Activated CD8-positive, alpha-beta memory T cell treated with anti-CD3 and anti-CD28 coated beads, Interleukin-2, amount 10 ng/mL, durations not matched to agents 7 days and 5 days (primary cell): ENCODE results near the gene GCSH. TPM values are rescaled to one million over a fixed set of nuclear protein-coding genes. Genes with fewer than 3 reads are reported as not detected.
A peak's percentile ranks its signal among the peaks of the same experiment; 100 is the strongest.

Source experiments
- ATAC-seq: fragments of 150-1000 bp; cut with Tn5 transposase; one replicate; pipeline ENCODE4 v1.10.0; 2021; ENCODE audit warnings: moderate library complexity
- CTCF ChIA-PET: fragments of 350-600 bp; sonication (Branson Sonifier 250); formaldehyde crosslinking; loops from one replicate; lab custom pipeline; 2021; ENCODE audit warnings: antibody characterized with exemption; lab: Charles Lee
- DNase-seq: peaks from one replicate; pipeline ENCODE4 v3.0.0-alpha.2; 2020
- H3K27ac Mint-ChIP-seq: one replicate; pipeline ENCODE4 v1.8.0; 2021; ENCODE audit warnings: mild to moderate bottlenecking, mixed read lengths
- H3K27me3 Mint-ChIP-seq: one replicate; pipeline ENCODE4 v1.8.0; 2021; ENCODE audit warnings: mixed read lengths
- H3K36me3 Mint-ChIP-seq: one replicate; pipeline ENCODE4 v1.8.0; 2021; ENCODE audit warnings: mild to moderate bottlenecking, mixed read lengths
- H3K4me1 Mint-ChIP-seq: one replicate; pipeline ENCODE4 v1.8.0; 2021; ENCODE audit warnings: mixed read lengths
- H3K4me3 Mint-ChIP-seq: one replicate; pipeline ENCODE4 v1.8.0; 2021; ENCODE audit warnings: mild to moderate bottlenecking, moderate library complexity, mixed read lengths
- H3K9me3 Mint-ChIP-seq: one replicate; pipeline ENCODE4 v1.8.0; 2022; ENCODE audit warnings: low read depth, mixed read lengths
- total RNA-seq, 2 experiments: library from RNA; stranded (reverse); gene quantifications; one replicate each; pipeline ENCODE4 v1.2.3, GENCODE V29; 2021

Gene GCSH
- total RNA-seq, 2 experiments from 2014 or later, result 7.1 to 12.1 TPM

GRCh38 chr16:81088836-81089235, 7.4 kb downstream of the GCSH start:
- Mint-ChIP-seq H3K4me1 (peaks cover 4% of the 10 kb centered on the region), H3K4me3 (no peak overlapping the region), H3K36me3 (peaks cover 4% of the 10 kb centered on the region), H3K27me3 (no peaks in the 10 kb centered on the region), H3K9me3 (no peaks in the 10 kb centered on the region), H3K27ac (no peak overlapping the region)
- DNase-seq (no peak), ATAC-seq (no peak)
- CTCF ChIA-PET, result interaction anchor here (1.3 kb wide), 1 partner anchor 53 kb away, joined by 3 read pairs; the partner anchor contains the start of gene ATMIN

- H3K9me3 Mint-ChIP-seq, result no peaks in the 10 kb centered on the region
- H3K27ac Mint-ChIP-seq, result no peak overlapping the region
- peaks cover 4% of the 10 kb centered on the region for H3K4me1 Mint-ChIP-seq
- H3K27me3 Mint-ChIP-seq, result no peaks in the 10 kb centered on the region
- H3K36me3 Mint-ChIP-seq, result peaks cover 2% of the 10 kb centered on the region
- CTCF ChIA-PET, result interaction anchor here (1.1 kb wide), 1 partner anchor 45 kb away, joined by 3 read pairs; the partner anchor contains the start of gene ATMIN
- H3K4me3 Mint-ChIP-seq, result no peak overlapping the region
- ATAC-seq (no peak), DNase-seq (no peak)
Observed at GRCh38 chr16:81081014-81081413, 15.2 kb downstream of the GCSH start.

- CTCF ChIA-PET, result interaction anchor here (1.3 kb wide), 1 partner anchor 45 kb away, joined by 9 read pairs; the partner anchor contains the start of gene ATMIN
- Mint-ChIP-seq H3K4me3 (no peak overlapping the region), H3K27me3 (no peaks in the 10 kb centered on the region), H3K36me3 (peaks cover under 1% of the 10 kb centered on the region), H3K9me3 (no peaks in the 10 kb centered on the region), H3K4me1 (peaks cover 4% of the 10 kb centered on the region), H3K27ac (no peak overlapping the region)
- DNase-seq (no peak), ATAC-seq (no peak)
Observed at GRCh38 chr16:81080233-81080632, 16.0 kb downstream of the GCSH start.

- DNase-seq, result peak; percentile 99
- Mint-ChIP-seq H3K4me1 (peaks cover 4% of the 10 kb centered on the region), H3K27ac (peak within 1 kb of the TSS; percentile 15), H3K36me3 (no peaks in the 10 kb centered on the region), H3K9me3 (no peaks in the 10 kb centered on the region), H3K4me3 (no peak within 1 kb of the TSS), H3K27me3 (peaks cover 4% of the 10 kb centered on the region)
- CTCF ChIA-PET, result interaction anchor here (0.7 to 3.5 kb wide), 3 partner anchors 42 to 327 kb away, joined by 3 to 40 read pairs (median 3); partner anchors contain the start of gene ATMIN
- ATAC-seq, result peak; percentile 89
Observed at GRCh38 chr16:81077076-81077940, 18.9 kb downstream of the GCSH start, which contains the start of gene C16orf46. Gene C16orf46 (minus strand): TSS chr16:81077238. CDS start chr16:81063955, 13,283 bp downstream.

- CTCF ChIA-PET, result interaction anchor here (0.6 to 3.5 kb wide), 3 partner anchors 41 to 327 kb away, joined by 3 to 40 read pairs (median 3); partner anchors contain the start of gene ATMIN
- no peaks in the 10 kb centered on the region for H3K9me3 Mint-ChIP-seq
- peak; percentile 91 for ATAC-seq
- DNase-seq, result peak; percentile 93
- peaks cover 4% of the 10 kb centered on the region for H3K4me1 Mint-ChIP-seq
- no peak overlapping the region for H3K4me3 Mint-ChIP-seq
- peaks cover 4% of the 10 kb centered on the region for H3K27me3 Mint-ChIP-seq
- H3K27ac Mint-ChIP-seq, result no peak overlapping the region
- H3K36me3 Mint-ChIP-seq, result no peaks in the 10 kb centered on the region
Observed at GRCh38 chr16:81076566-81077075, 19.6 kb downstream of the GCSH start.

GRCh38 chr16:81073560-81074330, 22.4 kb downstream of the GCSH start:
- H3K9me3 Mint-ChIP-seq, result no peaks in the 10 kb centered on the region
- H3K36me3 Mint-ChIP-seq, result no peaks in the 10 kb centered on the region
- H3K27ac Mint-ChIP-seq, result no peak overlapping the region
- DNase-seq (no peak), ATAC-seq (no peak)
- CTCF ChIA-PET, result interaction anchor here (1.1 to 2.0 kb wide), 3 partner anchors 31 to 38 kb away, joined by 3 to 11 read pairs (median 3); partner anchors contain the start of gene ATMIN
- H3K27me3 Mint-ChIP-seq, result peaks cover 4% of the 10 kb centered on the region
- no peak overlapping the region for H3K4me3 Mint-ChIP-seq
- H3K4me1 Mint-ChIP-seq, result peaks cover 4% of the 10 kb centered on the region

GRCh38 chr16:81071805-81072204, 24.4 kb downstream of the GCSH start:
- CTCF ChIA-PET, result no interaction called here

GRCh38 chr16:81070979-81071378, 25.2 kb downstream of the GCSH start:
- DNase-seq (no peak), ATAC-seq (no peak)
- H3K27me3 Mint-ChIP-seq, result peaks cover 4% of the 10 kb centered on the region
- no peak overlapping the region for H3K27ac Mint-ChIP-seq
- no peaks in the 10 kb centered on the region for H3K36me3 Mint-ChIP-seq
- CTCF ChIA-PET, result no interaction called here
- no peak overlapping the region for H3K4me3 Mint-ChIP-seq
- peaks cover 8% of the 10 kb centered on the region for H3K4me1 Mint-ChIP-seq
- H3K9me3 Mint-ChIP-seq, result no peaks in the 10 kb centered on the region

More at GRCh38 chr16:81071805-81072204, 24.4 kb downstream of the GCSH start:
- no peaks in the 10 kb centered on the region for H3K9me3 Mint-ChIP-seq
- DNase-seq, result no peak
- peaks cover 5% of the 10 kb centered on the region for H3K4me1 Mint-ChIP-seq
- H3K27me3 Mint-ChIP-seq, result peaks cover 4% of the 10 kb centered on the region
- no peak overlapping the region for H3K4me3 Mint-ChIP-seq
- ATAC-seq, result no peak
- no peak overlapping the region for H3K27ac Mint-ChIP-seq
- H3K36me3 Mint-ChIP-seq, result no peaks in the 10 kb centered on the region

GRCh38 chr16:81069063-81069462, 27.1 kb downstream of the GCSH start:
- DNase-seq (no peak), ATAC-seq (no peak)
- Mint-ChIP-seq H3K27me3 (peaks cover 4% of the 10 kb centered on the region), H3K36me3 (no peaks in the 10 kb centered on the region), H3K4me3 (no peak overlapping the region), H3K27ac (no peak overlapping the region), H3K4me1 (peaks cover 8% of the 10 kb centered on the region), H3K9me3 (no peaks in the 10 kb centered on the region)
- CTCF ChIA-PET, result no interaction called here

GRCh38 chr16:81067166-81067565, 29.0 kb downstream of the GCSH start:
- peaks cover 8% of the 10 kb centered on the region for H3K4me1 Mint-ChIP-seq
- H3K4me3 Mint-ChIP-seq, result no peak overlapping the region
- CTCF ChIA-PET, result no interaction called here
- H3K27me3 Mint-ChIP-seq, result no peaks in the 10 kb centered on the region
- no peak overlapping the region for H3K27ac Mint-ChIP-seq
- H3K9me3 Mint-ChIP-seq, result no peaks in the 10 kb centered on the region
- DNase-seq, result no peak
- ATAC-seq, result no peak
- H3K36me3 Mint-ChIP-seq, result no peaks in the 10 kb centered on the region

- CTCF ChIA-PET, result no interaction called here
- Mint-ChIP-seq H3K4me1 (peaks cover 8% of the 10 kb centered on the region), H3K27ac (no peak overlapping the region), H3K36me3 (no peaks in the 10 kb centered on the region), H3K4me3 (no peak overlapping the region), H3K9me3 (no peaks in the 10 kb centered on the region), H3K27me3 (no peaks in the 10 kb centered on the region)
- ATAC-seq, result no peak
- DNase-seq, result no peak
Observed at GRCh38 chr16:81066681-81067080, 29.5 kb downstream of the GCSH start.

GRCh38 chr16:81061871-81062608, 34.2 kb downstream of the GCSH start:
- no peak overlapping the region for H3K27ac Mint-ChIP-seq
- peaks cover 5% of the 10 kb centered on the region for H3K4me1 Mint-ChIP-seq
- CTCF ChIA-PET, result no interaction called here
- no peak for DNase-seq
- no peak for ATAC-seq
- no peaks in the 10 kb centered on the region for H3K9me3 Mint-ChIP-seq
- no peak overlapping the region for H3K4me3 Mint-ChIP-seq
- no peaks in the 10 kb centered on the region for H3K36me3 Mint-ChIP-seq
- H3K27me3 Mint-ChIP-seq, result no peaks in the 10 kb centered on the region
